IPS-NIHi7 (cell line): ENCODE data around the gene WRAP73.
"Not testable (repeated sequence)": the region's sequence is repeated elsewhere in the genome, so short reads cannot be mapped to it uniquely, and the experiment has no call there.

Experiments
- DNase-seq: peaks from one replicate; pipeline ENCODE4 v3.0.0; 2012; ENCODE audit warnings: mixed read lengths; ENCODE audit errors: extremely low spot score

The WRAP73 gene

DNA sequence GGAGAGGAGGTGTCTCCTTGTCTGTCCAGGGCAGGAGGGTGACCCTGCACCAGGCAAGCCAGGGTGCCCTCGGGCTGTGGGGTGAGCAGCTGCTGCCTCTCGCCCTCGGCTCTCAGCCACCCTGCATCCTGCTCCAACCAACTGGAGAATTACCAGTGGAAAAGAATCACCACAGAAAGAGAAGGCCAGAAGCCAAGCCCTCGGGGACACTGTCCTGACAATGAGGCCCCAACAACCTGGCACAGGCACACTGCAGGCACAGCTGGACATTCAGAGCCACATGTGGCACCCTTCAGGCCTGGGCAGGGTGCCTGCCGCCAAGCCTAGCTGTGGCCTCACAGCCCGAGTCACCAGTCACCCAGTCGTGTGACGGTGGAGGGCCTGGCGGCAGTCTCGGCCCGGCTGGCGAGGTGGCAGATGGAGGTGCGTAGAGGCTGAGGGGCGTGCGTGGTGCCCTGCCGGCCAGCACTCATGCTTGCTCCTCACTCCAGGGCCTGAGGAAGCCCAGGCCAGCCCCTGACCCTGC, 50.6 kb downstream of the WRAP73 start:
- DNase-seq: no peak

DNA sequence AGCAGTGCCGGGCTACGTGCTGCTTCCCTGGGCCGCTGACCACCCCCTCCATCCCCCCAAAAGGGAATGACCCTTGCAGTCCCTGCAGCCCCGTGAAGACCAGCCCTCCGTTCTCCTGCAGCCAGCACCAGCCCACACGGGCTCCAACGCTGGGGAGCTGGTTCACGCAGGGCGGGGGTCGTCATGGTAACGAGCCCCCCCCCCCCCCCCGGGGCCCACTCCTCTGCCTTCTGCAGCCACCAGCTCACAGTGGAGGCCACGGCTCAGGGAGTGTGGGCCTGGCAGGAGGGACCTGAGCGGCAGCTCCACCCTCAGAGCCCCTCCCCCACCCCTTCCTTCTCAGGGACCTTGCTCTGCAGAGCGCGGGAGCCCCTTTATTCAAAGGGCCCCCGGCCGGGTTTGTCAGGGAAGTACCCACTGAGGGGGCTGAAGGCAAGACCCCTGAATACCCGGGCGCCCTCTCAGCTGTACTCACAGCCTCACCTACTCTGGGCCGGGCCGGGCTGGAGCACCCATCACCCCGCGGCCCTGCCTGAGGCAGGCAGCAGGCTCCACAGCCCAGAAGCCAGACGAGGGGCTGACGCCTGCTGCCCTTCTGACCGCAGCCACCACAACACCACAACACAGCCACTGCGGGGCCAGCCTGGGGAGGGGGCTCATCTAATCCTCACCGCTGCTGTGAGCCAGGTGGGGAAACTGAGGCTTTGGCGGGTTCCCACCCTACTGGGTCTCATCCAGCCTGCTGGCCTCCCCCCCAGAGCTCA, 51.2 kb downstream of the WRAP73 start:
- DNase-seq: no peak

DNA sequence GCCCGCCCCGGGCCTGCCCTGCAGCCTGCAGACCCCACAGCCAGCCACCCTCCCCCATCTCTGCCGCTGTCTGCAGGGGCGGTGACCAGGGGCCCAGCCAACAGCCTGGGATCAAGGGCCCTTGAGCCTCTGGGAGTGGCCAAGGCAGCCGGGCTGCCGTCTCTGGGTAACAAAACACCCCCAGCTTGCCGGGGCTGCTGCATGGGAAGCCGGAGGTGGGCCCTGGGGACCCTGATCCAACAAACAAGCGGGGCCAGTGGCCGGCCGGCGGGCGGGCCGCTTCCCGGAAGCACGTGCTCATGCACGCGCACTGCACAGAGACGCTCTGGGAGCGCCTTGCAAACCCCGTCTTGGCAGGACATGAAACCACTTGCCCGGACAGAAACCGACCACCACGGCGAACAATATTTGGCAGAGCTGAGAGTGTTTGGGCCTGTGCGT, 51.8 kb downstream of the WRAP73 start:
- no peak for DNase-seq

DNA sequence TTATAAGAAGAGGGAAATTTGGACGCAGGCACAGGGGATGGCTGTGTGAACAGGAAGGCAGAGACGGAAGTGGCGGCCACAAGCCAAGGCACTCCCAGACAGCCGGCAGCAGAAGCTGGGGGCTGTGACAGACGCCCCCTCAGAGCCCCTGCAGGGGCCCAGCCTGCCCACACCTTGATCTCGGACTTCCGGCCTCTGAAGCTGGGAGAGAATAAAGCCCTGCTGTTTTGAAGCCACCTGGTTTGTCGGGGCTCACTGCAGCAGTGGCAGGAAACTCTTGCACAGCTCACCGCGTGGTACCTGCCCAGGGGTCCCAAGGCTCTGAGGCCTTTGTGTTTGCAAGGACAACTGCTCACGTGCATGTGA, 52.3 kb downstream of the WRAP73 start:
- DNase-seq: no peak

DNA sequence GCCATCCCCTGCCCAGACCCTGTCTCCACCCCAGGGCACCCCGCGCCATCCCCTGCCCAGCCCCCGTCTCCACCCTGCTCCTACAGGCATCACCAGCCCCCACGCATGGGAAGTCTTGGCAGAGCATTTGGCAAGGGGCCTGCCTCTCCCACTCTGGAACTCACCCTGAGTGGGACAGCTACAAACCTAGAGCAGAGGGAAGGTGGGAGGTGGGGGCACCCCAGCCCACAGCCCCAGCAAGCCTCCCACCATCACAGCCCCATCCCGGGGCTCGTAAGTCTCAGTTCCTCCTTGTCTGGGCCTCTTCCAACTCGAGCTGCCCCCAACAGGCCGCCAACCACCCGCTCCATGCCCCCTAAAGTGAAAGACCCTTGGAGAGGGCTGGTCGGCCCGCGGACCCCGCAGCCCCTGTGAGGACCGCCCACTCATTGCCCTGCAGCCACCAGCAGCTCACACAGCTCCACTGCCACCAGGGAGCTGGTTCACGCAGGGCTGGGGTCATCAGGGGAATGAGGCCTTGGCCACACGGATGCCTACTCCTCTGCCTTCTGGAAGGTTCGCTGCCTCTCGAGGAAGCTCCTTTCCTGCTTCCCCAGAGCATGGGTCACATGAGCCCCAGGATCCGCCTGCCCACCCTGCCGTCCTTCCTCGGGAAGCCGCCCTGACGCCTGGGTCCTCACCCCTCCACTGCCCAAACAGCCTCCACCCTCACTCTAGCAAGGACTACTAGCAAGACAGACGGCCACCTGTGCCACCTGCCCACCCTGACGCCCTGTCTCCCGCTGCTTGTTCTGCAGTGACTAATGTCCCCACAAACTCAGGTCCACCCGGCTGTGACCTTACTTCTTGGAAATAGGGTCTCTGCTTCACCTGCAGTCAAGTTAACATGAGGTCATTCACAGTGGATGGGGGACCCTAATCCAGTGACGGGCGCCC, 53.0 kb downstream of the WRAP73 start:
- no peak for DNase-seq

DNA sequence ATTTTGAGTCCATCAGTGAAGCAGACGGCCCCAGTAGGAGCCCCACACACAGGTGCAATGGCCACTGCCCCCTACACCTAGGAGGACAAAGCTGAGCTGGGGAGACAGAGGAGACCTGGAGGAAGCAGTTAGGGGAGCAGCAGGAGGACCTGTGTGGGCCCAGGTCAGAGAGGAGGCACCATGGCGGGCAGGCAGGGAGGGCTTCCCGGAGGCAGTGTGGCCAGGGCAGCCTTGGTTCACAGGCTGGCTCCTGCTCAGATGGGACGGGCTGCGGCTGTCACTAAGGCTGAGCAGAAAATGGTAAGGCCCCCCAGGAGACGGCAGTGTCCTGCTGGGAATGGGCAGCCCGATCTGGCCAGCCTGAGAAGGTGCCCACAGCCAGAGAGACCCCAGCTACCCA, 54.0 kb downstream of the WRAP73 start:
- no peak for DNase-seq

DNA sequence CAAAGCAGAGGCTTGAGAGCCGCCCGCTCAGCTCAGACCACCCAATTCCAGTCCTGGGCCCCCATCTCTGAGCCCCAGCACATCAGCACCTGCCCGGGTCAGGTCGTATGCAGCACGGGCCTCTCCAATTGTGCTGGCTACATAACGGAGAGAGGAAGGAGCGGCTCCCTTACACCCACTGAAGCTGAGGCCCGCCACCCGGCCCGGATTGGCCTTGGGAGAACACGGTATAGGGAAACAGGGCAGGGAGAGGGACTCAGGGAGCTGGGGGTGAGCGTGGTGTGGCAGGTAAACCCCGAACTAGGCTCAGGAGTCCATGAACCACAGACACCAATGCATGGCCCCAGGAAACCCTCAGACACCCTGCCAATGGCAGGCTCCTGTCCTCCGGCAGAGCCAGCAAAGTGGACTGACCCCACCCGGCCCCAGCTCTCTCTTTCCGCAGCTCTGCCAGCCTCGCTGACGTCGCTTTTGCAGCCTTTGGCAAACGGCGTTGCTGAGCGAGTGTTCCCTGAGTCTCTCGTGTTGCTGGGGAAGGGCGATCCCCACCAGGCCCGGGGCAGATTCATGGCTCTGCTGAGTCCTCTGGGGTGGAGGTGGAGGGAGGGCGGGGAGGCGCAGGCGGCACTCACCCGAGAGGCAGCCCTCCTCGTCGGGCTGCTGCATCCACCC, 55.1 kb downstream of the WRAP73 start:
- DNase-seq: no peak

DNA sequence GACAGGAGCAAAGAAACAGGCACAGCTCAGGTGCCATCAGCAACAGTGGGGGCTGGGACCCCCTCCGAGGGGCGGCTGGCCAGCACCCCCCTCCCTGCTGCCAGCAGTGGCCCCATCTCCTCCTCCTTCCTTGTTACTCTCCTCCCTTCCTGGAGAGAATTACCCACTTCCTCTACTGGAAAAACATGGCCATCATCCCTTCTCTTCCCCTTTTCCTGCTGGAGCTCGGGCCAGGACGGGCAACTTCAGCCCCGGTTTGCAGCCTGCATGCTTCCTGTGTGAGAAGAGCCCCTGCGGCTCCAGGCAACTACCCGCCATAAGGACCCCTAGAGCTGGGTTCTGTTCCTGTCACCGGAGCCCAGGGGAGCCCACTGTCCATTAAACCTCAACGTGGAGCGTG, 56.2 kb downstream of the WRAP73 start:
- DNase-seq: no peak

DNA sequence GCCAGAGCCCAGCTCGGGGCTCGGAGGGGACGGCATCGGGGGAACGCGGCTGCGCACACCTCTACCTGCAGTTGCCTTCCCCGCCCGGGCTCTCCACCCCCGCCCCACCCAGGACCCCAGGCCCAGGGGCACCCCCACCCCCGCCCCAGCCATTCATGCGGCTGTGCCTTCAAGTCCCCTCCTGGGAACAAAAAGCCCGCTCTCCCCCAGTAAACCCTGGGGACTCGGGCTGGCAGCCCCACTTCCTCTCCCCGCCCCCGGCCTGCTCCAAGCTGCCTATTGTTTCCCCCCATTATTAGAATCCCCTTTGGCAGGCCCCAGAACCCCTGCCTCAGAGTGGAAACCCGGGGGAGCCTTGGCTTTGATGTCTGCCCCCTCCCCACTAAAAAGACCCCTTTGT, 56.6 kb downstream of the WRAP73 start:
- DNase-seq: no peak

DNA sequence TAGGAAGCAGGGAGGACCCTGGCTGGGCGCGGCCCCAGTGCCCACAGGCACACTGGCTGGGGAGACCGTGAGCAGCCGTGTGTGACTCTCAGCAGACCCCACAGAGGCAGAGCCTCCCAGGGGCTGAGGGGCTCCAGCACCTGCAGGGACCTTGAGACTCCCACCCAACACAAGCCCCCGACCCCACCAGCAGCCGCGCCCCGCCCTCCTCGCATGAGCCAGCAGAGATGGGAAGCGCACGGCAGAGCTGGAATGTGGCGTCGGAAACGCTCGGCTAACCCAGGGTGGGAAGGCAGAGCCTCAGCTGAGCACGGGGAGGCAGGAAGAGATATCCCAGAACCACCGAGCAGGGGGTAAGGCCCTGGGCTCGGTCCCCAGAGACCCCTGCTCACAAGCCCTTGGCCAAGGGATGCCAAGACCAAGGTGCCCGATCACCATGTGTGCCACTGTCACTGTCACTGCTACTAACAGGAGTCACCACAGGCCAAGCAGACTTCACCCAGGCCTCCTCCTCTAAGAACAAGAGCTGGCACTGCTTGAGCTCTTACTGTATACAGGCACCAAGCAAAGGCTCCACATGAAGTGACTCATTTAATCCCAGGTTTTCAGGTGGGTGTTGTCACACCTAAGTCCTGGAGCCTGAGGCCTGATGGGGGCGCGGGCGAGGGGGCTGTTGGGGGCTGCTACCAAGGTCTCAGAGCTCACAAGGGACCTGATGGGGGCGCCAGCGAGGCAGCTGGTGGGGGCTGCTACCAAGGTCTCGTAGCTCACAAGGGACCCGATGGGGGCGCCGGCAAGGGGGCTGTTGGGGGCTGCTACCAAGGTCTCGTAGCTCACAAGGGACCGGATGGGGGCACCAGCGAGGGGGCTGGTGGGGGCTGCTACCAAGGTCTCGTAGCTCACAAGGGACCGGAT, 58.7 kb downstream of the WRAP73 start:
- DNase-seq: peak; percentile 53

DNA sequence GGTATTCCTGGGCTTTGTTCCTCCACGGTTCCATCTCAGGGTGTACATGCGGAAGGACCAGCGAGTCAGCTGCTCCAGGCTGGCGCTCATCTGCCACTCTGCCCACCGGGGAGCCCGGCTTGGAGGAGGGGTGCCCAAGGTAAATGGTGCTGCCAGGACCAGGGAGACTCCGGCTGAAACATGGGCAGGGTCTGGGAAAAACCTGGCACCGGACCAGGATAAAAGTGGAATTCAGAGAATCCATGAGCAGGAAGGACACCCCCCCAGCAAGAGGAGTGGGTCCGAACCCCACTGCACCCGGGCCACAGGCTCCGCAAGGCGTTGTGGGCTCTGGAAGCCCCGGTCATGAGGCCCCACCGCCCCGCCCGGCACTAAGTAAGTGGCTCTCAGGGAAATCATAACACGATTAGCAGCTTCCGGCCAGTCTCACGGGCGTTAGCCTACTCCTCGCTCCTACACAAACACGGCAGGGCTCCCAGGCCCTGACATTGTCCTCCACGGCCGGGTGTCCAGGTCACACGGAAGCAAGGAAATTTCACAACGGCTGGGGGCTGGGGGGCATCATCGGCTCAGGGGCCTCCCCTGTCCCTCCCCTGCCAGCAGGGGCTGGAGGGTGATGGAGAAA, 59.7 kb downstream of the WRAP73 start:
- DNase-seq: no peak

DNA sequence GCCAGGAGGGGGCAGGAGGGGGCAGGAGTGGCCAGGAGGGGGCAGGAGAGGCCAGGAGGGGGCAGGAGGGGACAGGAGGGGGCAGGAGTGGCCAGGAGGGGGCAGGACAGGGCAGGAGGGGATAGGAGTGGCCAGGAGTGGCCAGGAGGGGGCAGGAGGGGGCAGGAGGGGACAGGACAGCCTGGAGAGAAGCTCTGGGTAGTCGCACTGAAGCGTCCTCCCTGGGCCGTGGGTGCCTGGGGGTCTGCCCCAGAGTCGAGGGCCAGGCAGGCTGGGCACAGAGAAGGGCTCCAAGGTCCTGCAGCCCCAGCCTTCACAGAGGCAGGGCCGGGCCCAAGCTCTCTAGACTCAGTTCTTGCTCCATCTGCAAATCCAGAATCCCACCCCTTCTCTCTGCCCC, 61.5 kb downstream of the WRAP73 start:
- no peak for DNase-seq

DNA sequence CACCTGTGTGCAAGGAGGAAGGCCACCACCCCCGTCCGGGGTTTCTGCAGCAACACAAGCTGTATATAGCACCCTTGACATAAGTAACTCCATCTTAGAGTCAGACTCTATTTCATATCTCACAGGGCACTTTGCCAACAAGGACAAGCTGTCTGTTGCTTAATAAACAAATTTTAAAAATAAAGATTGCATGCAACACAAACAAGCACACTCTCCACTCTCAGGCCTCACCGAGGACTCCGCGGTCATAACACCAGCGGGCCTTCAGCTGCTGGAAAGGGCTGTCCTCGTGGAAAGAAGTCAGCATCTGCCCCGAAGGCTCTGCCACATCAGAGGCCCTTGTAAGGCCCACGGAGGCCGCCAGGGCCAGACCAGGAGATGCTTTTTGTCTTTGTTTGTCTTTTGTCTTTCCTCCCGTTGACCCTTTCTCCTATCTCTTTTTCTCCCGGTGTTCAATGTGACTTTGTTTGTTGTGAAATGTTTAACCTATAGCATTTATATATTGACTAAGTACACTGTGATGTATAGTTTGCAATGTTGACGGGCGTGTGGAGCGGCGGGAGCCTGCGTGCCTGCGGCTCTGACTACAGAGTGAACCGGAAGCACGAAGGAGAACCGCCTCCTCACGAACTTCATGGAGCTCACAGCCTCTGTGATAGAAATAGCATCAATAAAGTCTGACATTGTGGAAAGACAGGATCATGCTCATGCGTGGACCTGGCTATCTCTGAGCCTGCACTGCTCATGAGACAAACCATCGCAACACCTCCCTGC, 62.7 kb downstream of the WRAP73 start:
- DNase-seq: no peak

DNA sequence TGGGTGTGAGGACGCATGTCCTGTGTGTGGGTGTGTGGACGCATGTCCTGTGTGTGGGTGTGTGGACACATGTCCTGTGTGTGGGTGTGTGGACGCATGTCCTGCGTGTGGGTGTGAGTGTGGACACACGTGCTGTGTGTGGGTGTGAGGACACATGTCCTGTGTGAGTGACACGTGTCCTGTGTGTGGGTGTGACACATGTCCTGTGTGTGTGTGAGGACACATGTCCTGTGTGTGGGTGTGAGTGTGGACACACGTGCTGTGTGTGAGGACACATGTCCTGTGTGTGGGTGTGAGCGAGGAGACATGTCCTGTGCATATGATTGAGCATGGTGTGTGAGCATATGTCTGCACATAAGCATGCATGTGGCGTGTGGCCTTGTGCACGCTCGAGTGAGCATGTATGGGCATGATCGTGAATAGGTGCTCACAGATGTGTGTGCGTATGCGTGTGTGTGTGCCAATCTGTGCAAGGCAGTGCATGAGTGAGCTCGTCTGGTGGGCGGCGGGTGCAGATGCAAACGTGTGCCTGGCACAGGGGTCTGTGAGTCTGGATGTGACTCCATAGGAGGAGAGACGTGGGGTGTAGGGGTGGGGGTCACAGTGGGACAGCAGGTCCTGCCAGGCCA, 63.8 kb downstream of the WRAP73 start:
- DNase-seq: no peak

DNA sequence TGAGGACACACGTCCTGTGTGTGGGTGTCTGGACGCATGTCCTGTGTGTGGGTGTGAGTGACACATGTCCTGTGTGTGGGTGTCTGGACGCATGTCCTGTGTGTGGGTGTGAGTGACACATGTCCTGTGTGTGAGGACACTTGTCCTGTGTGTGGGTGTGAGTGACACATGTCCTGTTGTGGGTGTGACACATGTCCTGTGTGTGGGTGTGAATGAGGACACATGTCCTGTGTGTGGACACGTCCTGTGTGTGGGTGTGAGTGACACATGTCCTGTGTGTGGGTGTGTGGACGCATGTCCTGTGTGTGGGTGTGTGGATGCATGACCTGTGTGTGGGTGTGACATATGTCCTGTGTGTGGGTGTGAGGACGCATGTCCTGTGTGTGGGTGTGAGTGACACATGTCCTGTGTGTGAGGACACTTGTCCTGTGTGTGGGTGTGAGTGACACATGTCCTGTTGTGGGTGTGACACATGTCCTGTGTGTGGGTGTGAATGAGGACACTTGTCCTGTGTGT, 64.5 kb downstream of the WRAP73 start:
- DNase-seq: not testable (repeated sequence)

DNA sequence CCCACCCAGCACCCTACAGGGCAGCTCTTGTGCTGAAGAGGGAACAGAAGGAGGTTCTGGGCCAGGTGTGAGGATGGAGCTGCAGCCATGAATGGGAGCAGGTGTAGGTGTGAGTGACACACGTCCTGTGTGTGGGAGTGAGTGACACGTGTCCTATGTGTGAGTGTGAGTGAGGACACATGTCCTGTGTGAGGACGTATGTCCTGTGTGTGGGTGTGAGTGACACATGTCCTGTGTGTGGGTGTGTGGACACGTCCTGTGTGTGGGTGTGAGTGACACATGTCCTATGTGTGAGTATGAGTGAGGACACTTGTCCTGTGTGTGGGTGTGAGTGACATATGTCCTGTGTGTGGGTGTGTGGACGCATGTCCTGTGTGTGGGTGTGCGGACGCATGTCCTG, 65.0 kb downstream of the WRAP73 start:
- DNase-seq: no peak

DNA sequence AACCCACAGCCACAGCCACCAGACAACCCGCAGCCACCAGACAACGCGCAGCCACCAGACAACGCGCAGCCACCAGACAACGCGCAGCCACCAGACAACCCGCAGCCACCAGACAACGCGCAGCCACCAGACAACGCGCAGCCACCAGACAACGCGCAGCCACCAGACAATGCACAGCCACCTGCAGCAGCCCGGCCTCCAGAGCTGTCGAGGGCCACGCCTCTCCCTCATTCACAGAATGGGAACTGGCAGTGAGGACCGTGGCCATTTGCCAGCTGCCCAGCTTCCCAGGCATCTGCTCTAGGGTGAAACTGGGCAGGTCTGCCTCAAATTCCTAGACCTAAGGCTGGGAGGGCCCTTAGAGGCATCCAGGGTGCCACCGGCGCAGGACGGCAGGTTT, 66.2 kb downstream of the WRAP73 start:
- not testable (repeated sequence) for DNase-seq

DNA sequence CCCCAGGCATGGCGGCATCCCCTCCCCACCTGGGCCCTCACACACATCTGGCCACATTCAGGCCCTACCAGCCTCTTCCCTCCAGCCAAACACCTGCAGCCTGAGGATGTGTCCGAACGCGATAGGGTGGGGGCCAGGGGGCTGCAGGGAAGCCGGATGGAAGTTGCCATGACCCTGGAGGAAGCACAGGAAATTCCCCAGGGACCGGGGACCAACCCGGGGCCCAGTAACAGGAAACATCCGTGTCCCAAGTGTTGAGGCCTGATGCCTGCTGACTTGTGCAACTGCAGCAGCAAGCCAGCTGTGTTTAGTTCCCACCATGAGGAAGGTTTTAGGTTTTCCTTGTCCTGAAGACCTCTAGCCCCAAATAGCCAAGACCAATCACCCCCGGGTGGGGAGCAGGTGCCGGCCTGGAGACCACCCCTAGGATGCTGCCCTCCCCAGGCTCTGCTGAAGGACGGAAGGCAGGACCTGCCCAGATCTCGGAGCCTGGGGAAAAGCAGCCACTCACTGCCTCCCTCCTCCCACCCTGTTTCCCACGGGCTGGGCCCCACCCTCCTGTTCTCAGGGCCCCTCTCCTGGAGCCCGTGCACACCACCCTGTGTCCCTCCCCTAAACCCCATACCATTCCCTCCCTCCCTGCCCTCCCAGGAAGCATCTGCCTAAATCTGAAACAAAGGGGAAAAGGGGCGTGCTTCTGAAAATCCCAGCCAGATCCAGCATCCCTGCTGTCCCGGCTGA, 68.4 kb downstream of the WRAP73 start:
- DNase-seq: no peak
